Neural cell (in vitro differentiated cells): ENCODE results near the gene ARHGEF19. TPM values are rescaled to one million over a fixed set of nuclear protein-coding genes. Genes with fewer than 3 reads are reported as not detected.

Experiments used
- H2AFZ ChIP-seq: fragments of 200-600, 300-800 bp; sonication (generic), shearing (Covaris generic); 2 replicates; pipeline ENCODE4 v1.6.0; 2014; ENCODE audit warnings: low read depth, mild to moderate bottlenecking, antibody characterized with exemption, low read length, moderate library complexity
- H3F3A ChIP-seq: fragments of 200-600 bp; shearing (Covaris generic); 2 replicates; pipeline ENCODE4 v1.6.1; 2016; ENCODE audit warnings: mild to moderate bottlenecking, moderate library complexity, mixed read lengths, antibody characterized with exemption, low read length; ENCODE audit not compliant: insufficient read depth, poor library complexity, severe bottlenecking
- H3K27ac ChIP-seq: fragments of 200-600, 300-800 bp; sonication (generic), shearing (Covaris generic); 2 replicates; pipeline ENCODE4 v1.5.1; 2014; ENCODE audit warnings: mild to moderate bottlenecking, low read length, moderate library complexity
- H3K27me3 ChIP-seq: fragments of 300-800, 200-600 bp; sonication (generic), shearing (Covaris generic); 2 replicates; pipeline ENCODE4 v1.6.0; 2014; ENCODE audit warnings: mild to moderate bottlenecking, low read depth, low read length, moderate library complexity; ENCODE audit not compliant: insufficient read depth
- H3K36me3 ChIP-seq: fragments of 300-800, 200-600 bp; sonication (generic), shearing (Covaris generic); 2 replicates; pipeline ENCODE4 v1.5.1; 2014; ENCODE audit warnings: mild to moderate bottlenecking, antibody characterized with exemption, low read length, moderate library complexity; ENCODE audit not compliant: insufficient read depth
- H3K4me2 ChIP-seq: fragments of 300-800, 200-600 bp; sonication (generic), shearing (Covaris generic); 2 replicates; pipeline ENCODE4 v1.6.0; 2014; ENCODE audit warnings: mild to moderate bottlenecking, low read length
- H3K4me3 ChIP-seq: fragments of 300-800, 200-600 bp; sonication (generic), shearing (Covaris generic); 2 replicates; pipeline ENCODE4 v1.5.1; 2014; ENCODE audit warnings: mild to moderate bottlenecking, low read length, moderate library complexity
- H3K79me2 ChIP-seq: fragments of 200-600 bp; shearing (Covaris generic); replicated peaks from 2 replicates; pipeline ENCODE4 v1.6.0; 2014; ENCODE audit warnings: mild to moderate bottlenecking, low read length, moderate library complexity; ENCODE audit not compliant: insufficient read depth
- H3K9ac ChIP-seq: fragments of 300-800, 200-600 bp; sonication (generic), shearing (Covaris generic); 2 replicates; pipeline ENCODE4 v1.6.1; 2016; ENCODE audit warnings: mild to moderate bottlenecking, low read length, mixed read lengths
- H3K9me2 ChIP-seq: fragments of 200-600 bp; shearing (Covaris generic); 2 replicates; pipeline ENCODE4 v1.6.1; 2016; ENCODE audit warnings: mild to moderate bottlenecking, low read length, mixed read lengths; ENCODE audit not compliant: insufficient read depth
- H3K9me3 ChIP-seq: fragments of 200-600, 300-800 bp; sonication (generic), shearing (Covaris generic); 2 replicates; pipeline ENCODE4 v1.6.1; 2016; ENCODE audit warnings: mild to moderate bottlenecking, mixed run types, low read length, moderate library complexity, mixed read lengths
- H4K20me1 ChIP-seq: fragments of 200-600 bp; shearing (Covaris generic); 2 replicates; pipeline ENCODE4 v1.6.1; 2016; ENCODE audit warnings: mild to moderate bottlenecking, mixed run types; ENCODE audit not compliant: insufficient read depth
- EP300 ChIP-seq: fragments of 450-650 bp; conservative IDR thresholded peaks from 2 replicates; pipeline ENCODE4 v1.6.1; 2014; ENCODE audit warnings: antibody characterized with exemption, mild to moderate bottlenecking, moderate library complexity; ENCODE audit not compliant: poor library complexity, severe bottlenecking
- EZH2 ChIP-seq: fragments of 200-600, 300-800 bp; shearing (Covaris generic), sonication (generic); IDR thresholded peaks from 2 replicates; pipeline ENCODE4 v1.6.1; 2014; ENCODE audit warnings: antibody characterized with exemption, low read length, borderline replicate concordance, mild to moderate bottlenecking; ENCODE audit not compliant: insufficient read depth, poor library complexity, severe bottlenecking
- MXI1 ChIP-seq: fragments of 450-650 bp; conservative IDR thresholded peaks from 2 replicates; pipeline ENCODE4 v1.6.1; 2014; ENCODE audit warnings: antibody characterized with exemption, mild to moderate bottlenecking; ENCODE audit not compliant: poor library complexity, severe bottlenecking
- POLR2AphosphoS5 ChIP-seq: IDR thresholded peaks from 2 replicates; pipeline ENCODE4 v1.6.1; 2012
- RAD21 ChIP-seq: fragments of 450-650 bp; conservative IDR thresholded peaks from 2 replicates; pipeline ENCODE4 v1.6.1; 2014; ENCODE audit warnings: antibody characterized with exemption, mild to moderate bottlenecking, moderate library complexity
- SMC3 ChIP-seq: fragments of 450-650 bp; conservative IDR thresholded peaks from 2 replicates; pipeline ENCODE4 v1.6.1; 2014; ENCODE audit warnings: antibody characterized with exemption, mild to moderate bottlenecking, moderate library complexity; ENCODE audit not compliant: poor library complexity
- TAF1 ChIP-seq: IDR thresholded peaks from 2 replicates; pipeline ENCODE4 v1.6.1; 2012; ENCODE audit warnings: low read depth
- polyA plus RNA-seq: library from polyadenylated mRNA; depleted of rRNA; stranded (reverse); fragments of >200 nt; gene quantifications from 2 replicates; pipeline ENCODE4 v1.2.3, GENCODE V29; 2014
- TF ChIP-seq, protein P1 (sequence below): IDR thresholded peaks from 2 replicates; pipeline ENCODE4 v1.6.1; 2012; ENCODE audit warnings: borderline replicate concordance
- TF ChIP-seq, protein P2 (sequence below): fragments of 450-650 bp; IDR thresholded peaks from 2 replicates; pipeline ENCODE4 v1.5.1; 2014; ENCODE audit warnings: antibody characterized with exemption, mild to moderate bottlenecking, moderate library complexity; ENCODE audit not compliant: poor library complexity, severe bottlenecking

Gene ARHGEF19
- polyA plus RNA-seq, 1 donor from 2014 or later: 0.93 TPM

DNA sequence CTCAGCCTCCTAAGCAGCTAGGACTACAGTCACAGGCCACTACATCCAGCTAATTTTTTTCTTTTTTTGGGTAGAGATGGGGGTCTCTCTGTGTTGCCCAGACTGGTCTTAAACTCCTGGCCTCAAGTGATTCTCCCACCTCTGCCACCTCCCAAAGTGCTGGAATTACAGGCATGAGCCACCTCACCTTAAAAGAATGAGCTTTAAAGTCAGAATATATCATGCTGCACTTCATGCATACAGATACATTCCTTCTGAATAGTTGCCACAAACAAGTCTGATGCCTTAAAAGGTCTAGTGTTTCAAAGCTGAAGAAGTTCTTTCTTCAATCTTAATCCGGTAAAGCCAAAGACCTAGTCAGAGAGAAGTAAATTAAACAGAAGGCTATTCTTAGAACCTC lies 48.4 kb upstream of the ARHGEF19 start:
- TF ChIP-seq EP300 (no peak), EZH2 (no peak), POLR2AphosphoS5 (no peak), MXI1 (no peak), RAD21 (no peak), TAF1 (no peak), SMC3 (no peak)
- TF ChIP-seq, protein P1, sequence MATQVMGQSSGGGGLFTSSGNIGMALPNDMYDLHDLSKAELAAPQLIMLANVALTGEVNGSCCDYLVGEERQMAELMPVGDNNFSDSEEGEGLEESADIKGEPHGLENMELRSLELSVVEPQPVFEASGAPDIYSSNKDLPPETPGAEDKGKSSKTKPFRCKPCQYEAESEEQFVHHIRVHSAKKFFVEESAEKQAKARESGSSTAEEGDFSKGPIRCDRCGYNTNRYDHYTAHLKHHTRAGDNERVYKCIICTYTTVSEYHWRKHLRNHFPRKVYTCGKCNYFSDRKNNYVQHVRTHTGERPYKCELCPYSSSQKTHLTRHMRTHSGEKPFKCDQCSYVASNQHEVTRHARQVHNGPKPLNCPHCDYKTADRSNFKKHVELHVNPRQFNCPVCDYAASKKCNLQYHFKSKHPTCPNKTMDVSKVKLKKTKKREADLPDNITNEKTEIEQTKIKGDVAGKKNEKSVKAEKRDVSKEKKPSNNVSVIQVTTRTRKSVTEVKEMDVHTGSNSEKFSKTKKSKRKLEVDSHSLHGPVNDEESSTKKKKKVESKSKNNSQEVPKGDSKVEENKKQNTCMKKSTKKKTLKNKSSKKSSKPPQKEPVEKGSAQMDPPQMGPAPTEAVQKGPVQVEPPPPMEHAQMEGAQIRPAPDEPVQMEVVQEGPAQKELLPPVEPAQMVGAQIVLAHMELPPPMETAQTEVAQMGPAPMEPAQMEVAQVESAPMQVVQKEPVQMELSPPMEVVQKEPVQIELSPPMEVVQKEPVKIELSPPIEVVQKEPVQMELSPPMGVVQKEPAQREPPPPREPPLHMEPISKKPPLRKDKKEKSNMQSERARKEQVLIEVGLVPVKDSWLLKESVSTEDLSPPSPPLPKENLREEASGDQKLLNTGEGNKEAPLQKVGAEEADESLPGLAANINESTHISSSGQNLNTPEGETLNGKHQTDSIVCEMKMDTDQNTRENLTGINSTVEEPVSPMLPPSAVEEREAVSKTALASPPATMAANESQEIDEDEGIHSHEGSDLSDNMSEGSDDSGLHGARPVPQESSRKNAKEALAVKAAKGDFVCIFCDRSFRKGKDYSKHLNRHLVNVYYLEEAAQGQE: no peak
- TF ChIP-seq, protein P2, sequence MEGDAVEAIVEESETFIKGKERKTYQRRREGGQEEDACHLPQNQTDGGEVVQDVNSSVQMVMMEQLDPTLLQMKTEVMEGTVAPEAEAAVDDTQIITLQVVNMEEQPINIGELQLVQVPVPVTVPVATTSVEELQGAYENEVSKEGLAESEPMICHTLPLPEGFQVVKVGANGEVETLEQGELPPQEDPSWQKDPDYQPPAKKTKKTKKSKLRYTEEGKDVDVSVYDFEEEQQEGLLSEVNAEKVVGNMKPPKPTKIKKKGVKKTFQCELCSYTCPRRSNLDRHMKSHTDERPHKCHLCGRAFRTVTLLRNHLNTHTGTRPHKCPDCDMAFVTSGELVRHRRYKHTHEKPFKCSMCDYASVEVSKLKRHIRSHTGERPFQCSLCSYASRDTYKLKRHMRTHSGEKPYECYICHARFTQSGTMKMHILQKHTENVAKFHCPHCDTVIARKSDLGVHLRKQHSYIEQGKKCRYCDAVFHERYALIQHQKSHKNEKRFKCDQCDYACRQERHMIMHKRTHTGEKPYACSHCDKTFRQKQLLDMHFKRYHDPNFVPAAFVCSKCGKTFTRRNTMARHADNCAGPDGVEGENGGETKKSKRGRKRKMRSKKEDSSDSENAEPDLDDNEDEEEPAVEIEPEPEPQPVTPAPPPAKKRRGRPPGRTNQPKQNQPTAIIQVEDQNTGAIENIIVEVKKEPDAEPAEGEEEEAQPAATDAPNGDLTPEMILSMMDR: no peak
- no peak overlapping the region for H3K4me2 ChIP-seq
- no peak overlapping the region for H3K27ac ChIP-seq
- no peak overlapping the region for H3K4me3 ChIP-seq
- no peaks in the 10 kb centered on the region for H4K20me1 ChIP-seq
- H3K9me3 ChIP-seq: no peaks in the 10 kb centered on the region
- no peak overlapping the region for H2AFZ ChIP-seq
- no peaks in the 10 kb centered on the region for H3K27me3 ChIP-seq
- no peak overlapping the region for H3K9ac ChIP-seq
- H3K36me3 ChIP-seq: peaks cover 3% of the 10 kb centered on the region
- H3K79me2 ChIP-seq: no peaks in the 10 kb centered on the region
- no peaks in the 10 kb centered on the region for H3K9me2 ChIP-seq
- H3F3A ChIP-seq: no peaks in the 10 kb centered on the region

DNA sequence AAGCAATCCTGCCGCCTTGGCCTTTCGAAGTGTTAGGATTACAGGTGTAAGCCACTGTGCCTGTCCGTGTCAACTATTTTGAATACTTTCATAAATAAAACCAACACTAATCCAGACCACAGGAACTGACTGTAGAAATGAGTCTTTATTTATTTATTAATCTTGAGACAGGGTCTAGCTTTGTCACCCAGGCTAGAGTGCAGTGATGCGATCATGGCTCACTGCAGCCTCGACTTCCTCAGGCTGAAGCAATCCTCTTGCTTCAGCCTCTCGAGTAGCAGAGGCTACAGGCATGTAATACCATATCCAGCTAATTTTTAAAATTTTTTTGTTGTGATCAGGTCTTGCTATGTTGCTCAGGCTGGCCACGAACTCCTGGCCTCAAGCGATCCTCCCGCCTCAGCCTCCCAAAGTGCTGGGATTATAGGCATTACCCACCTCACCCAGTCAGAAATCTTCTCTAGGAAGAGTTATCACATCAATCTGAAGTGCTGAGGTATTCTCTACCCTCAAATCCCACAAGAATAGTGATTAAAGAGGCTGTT lies 46.2 kb upstream of the ARHGEF19 start:
- Histone ChIP-seq H3K9me2 (no peaks in the 10 kb centered on the region), H4K20me1 (no peaks in the 10 kb centered on the region), H3K36me3 (peaks cover 11% of the 10 kb centered on the region), H3K9me3 (no peaks in the 10 kb centered on the region), H3K9ac (no peak overlapping the region), H3K27me3 (no peaks in the 10 kb centered on the region), H3K79me2 (no peaks in the 10 kb centered on the region), H3K4me2 (no peak overlapping the region), H3F3A (no peaks in the 10 kb centered on the region), H3K27ac (no peak overlapping the region), H2AFZ (no peak overlapping the region), H3K4me3 (no peak overlapping the region)
- no peak for TF ChIP-seq POLR2AphosphoS5
- TF ChIP-seq, protein P1: no peak
